GM18873 (cell line): Measurements from ENCODE around the gene BCL11A.

Source experiments
- ATAC-seq: cut with Tn5 transposase; IDR thresholded peaks from one replicate; pipeline ENCODE4 v1.9.1; 2021; ENCODE audit warnings: mild to moderate bottlenecking, moderate library complexity, moderate number of reproducible peaks; ENCODE audit not compliant: unreplicated experiment, low FRiP score

Gene BCL11A

DNA sequence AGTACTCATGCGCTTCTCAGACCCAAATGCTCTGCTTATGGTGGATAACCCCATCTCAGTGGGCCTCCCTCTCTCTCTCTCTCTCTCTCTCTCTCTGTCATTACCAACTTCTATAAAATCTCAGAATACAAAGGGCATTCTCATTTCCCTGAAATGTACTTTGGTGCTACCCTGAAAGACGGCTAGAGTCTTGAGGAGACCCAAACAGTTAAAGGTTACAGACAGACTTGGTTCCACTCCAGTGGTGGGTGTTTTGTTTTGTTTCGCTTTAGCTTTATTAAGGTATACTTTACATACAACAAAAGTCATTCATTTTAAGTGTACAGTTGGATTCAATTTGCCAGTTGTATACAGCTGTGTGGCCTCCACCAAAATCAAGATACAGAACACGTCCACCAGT is 60.9 kb downstream of the BCL11A start:
- no peak for ATAC-seq

GRCh38 chr2:60490848-60491247 is 62.6 kb downstream of the BCL11A start:
- no peak for ATAC-seq

GRCh38 chr2:60490441-60490840 is 63.0 kb downstream of the BCL11A start:
- no peak for ATAC-seq

- ATAC-seq = no peak
Measured at GRCh38 chr2:60489289-60489688, 64.2 kb downstream of the BCL11A start.

DNA sequence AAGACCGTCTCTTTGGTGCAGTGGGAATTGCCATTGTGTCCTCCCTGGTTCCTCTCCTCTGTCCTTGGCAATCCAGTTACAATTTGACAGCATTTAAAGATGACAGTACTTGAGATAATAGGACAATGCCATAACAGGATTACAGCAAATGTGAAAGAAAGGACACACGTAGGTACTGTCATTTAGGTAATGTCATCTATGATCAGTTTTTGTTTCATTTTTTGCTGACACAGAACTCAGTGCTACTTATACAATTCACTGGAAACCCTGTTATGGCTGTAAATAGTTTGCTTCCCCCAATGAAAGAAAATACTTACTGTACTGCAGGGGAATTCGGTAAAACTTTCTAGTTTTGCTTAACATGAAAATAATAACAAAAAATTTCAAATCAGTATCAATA is 65.2 kb downstream of the BCL11A start:
- ATAC-seq = peak; percentile 84

DNA sequence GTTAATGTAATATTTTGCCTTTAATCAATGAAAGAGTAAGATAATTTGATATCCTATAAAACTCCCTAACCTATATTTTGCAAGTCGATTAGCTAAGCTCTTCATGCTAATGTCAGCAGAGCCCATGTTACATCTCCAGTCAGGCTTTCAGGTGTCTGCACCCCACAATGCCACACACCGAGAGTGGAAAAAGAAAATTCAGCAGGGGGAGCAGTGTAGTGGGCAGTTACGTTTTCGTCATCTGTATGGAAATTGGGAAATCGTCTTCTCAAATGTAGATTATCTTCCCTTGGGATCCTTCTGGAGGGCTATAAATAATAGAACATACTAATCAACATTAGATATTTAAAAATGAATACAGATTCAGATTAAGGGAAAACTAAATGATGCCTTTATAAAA is 66.3 kb downstream of the BCL11A start:
- ATAC-seq = no peak

GRCh38 chr2:60486551-60486950 is 66.9 kb downstream of the BCL11A start:
- no peak for ATAC-seq

DNA sequence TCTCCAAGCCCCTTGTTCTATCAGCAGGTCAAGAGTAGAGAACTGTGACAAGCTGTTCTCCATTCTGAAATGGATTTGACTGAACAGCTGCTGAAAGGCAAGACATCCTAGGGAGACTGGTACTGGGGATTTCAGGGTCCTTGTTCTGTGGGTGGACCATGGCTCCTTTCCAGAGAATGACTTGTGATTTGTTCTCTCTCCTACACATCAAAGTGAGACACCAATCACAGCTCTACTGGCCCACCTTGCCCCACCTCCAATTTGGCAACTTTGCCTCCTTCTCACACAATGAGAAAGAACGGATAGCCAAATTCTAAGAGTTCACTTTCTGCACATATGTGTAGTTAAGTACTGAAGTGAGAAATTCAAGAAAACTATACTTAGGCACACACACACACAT is 67.4 kb downstream of the BCL11A start:
- no peak for ATAC-seq

DNA sequence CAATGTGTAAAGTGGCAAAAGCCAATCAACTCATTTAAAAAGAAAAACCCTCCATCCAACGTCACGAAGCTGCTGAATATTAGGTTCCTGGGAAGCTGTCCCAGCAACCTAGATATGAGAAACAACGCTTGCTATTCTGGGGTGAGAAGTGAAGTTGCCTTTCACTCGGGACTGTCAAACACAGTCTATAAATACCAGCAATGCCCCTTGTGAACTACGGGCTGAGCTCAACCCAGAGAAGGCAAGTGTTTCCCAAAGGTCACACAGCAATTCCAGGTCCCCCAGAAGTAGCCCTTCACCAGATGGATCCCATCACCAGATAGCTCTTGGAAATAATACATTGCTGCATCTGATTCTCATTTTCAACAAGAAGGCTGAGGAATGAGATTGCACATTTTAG is 67.9 kb downstream of the BCL11A start:
- no peak for ATAC-seq

DNA sequence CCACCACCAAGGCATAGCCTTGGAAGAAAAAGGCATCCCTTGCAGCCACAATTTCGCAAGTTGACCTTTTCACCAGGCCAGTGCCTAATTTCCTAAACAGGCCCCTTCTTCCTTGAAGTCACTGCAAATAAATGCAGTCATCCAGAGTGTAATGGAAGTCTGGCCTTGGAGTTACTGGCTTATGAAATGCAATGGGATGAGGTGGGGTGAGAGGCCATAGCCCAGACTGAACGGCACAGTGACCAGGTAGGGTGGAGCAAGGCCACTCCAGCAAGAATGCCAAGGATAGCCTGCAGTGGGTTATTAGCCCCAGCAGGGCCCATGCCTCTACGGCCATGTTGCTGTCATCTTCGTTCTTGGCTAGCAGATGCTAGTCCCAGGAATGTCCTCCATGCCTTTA is 68.4 kb downstream of the BCL11A start:
- ATAC-seq = no peak

- no peak for ATAC-seq
Measured at GRCh38 chr2:60484133-60484645, 69.3 kb downstream of the BCL11A start.

DNA sequence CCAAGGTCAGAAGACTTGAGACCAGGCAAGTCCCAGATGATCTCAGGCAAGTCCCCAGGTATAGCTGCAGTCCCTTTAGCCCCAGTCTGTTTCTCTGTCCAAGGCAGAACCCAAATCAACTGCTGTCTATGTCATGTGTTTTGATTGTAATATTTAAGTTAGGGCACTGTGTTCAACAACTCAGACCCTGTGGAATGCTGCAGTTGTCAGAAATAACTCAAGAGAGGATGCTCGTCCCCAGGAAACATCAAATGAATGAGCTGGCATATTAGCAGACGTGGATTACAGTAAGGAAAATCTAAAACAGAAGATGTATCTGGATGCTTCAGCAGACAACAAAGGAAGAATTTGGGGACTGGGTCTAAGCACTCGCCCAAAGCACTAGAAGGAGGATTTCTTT is 70.1 kb downstream of the BCL11A start:
- ATAC-seq = no peak

DNA sequence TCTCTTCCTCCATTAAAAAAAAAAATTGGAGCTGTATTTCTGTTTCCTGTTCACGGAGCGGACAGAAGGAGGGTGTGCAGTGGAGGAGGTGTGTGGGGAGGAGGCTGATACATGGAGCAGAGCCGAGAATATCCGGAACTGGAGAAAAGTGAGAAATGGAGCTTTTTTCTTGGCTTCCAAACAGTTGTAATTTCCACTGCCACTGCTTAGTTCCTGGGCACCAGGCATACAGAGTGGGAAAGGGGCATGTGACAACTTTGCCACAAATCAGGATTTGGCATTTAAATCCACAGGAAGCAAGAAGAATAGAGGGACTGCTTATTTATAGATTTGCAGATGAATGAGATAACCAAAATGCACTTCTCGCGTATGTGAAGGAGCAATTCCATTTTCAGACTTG is 71.2 kb downstream of the BCL11A start:
- no peak for ATAC-seq

GRCh38 chr2:60481257-60481656 is 72.2 kb downstream of the BCL11A start:
- no peak for ATAC-seq

DNA sequence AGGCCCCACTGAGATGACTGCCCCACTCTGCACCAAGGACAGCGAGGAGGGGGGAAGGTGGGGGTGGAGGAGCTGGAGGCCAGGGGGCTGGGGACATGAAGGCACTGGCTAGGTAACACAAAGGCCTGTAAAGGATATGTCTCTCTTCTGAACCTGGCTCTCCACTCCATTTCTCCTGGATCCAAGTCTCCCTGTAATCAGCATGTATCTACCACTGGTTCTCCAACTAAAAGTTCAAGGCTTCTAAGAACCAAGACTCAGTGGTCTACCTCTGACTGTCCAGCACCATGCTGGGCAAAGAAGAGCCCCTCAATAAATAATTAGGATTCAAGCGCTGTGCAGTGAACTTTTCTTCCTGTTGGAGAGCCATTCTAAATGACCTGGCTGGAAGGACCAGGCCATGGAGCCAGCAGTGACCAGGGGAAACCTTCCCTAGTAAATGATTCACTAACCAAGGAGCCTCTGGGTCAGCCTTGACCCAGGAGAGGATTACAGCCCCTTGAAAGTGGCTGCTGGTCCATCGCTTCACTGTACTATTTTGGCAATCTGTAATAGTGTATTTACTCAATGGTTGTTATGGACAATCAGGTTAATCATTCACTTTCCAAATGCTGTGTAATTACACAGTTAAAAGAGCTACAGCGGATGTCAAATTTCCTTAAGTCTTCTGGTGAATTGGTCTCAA is 73.2 kb downstream of the BCL11A start:
- ATAC-seq = no peak

- no peak for ATAC-seq
Measured at GRCh38 chr2:60479226-60480088, 74.0 kb downstream of the BCL11A start.

DNA sequence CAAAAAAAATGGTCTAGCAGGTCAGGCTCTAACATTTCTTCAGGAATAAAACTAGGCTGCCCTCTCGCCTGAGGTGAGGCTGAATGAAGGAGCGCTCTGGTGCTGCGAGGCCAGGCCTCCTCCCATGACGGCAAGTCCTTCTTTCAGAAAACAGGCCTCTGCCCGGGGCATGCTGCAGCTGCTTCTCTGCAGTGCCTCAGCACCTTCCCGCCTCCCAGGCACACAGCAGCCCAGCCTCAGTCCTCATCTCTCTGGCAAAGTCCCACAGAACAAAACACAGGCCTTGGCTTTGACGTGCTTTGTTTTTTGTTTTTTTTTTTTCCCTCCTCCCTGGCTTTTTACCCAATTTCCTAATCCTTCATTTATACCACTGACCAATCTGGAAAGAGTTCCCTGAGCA is 74.8 kb downstream of the BCL11A start:
- ATAC-seq = no peak

- ATAC-seq = no peak
Measured at GRCh38 chr2:60476206-60476954, 77.1 kb downstream of the BCL11A start.

DNA sequence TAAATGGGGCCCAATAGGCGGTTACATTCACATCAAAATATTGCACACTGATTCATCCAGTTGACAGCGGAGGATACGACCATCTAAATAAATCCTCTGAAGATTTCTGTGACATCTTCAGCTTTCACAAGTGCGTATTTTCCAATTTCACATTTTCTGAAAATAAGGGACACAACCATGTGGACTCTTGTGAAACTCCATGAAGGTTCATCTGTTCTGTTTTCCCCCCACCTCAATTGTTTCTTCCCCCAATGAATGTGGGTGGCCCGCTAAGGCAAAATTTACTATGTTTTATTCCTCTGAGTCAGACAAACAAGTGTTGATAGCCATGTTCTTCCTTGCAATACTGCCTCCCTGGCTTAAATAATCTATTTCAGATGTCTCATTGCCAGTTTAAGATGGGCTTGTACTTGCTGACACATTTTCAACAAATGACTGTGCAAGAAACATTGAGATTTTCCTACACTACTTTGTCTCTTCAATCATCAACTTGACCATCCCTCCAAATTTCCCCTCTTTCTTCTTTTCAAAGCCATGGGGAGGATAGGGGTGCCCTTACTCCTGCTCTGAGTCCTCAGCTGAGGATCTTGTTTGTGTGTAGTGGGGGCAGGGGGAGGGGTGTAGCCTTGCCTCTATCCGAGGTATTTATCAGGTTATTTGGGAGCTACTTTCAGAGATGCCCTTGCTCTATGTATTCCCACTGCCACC is 78.2 kb downstream of the BCL11A start:
- ATAC-seq = no peak

DNA sequence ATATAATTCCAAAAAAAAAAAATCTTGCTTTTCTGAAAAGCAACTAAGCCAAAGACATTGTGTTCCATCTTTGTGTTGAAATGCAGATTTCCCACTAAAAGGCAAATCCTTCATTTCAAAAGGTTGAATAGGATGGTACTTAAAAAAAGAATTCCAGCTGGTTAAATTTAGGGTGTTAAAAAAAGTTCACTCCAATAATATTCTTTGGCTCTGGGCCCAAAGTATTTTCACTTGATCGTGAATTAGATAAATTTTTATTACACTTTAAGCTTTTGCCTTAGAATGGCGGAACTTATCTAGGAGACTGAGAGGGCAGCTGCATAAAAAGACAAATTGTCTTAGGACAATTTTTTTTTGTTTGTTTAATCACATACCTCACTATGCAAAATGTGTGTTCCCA is 79.2 kb downstream of the BCL11A start:
- no peak for ATAC-seq
